Measurements from ENCODE around the gene TMEM44. TPM values are rescaled to one million over a fixed set of nuclear protein-coding genes. Genes with fewer than 3 reads are reported as not detected.
A peak's percentile ranks its signal among the peaks of the same experiment; 100 is the strongest.

Gene TMEM44
- total and polyA plus RNA-seq, 2 donors (not counting 1 experiment from before 2014, with no cell fraction given) = 11.0 to 14.9 TPM

- H3K36me3 ChIP-seq (ENCODE audit: control insufficient read depth, insufficient read depth, low read length) = peaks cover 8% of the 10 kb centered on the region
- no peak overlapping the region for H2AFZ ChIP-seq (ENCODE audit: low read length)
- H3K9me3 ChIP-seq (ENCODE audit: control insufficient read depth, insufficient read depth, low read depth, low read length) = no peaks in the 10 kb centered on the region
- peak overlapping the region; percentile 99 for H3K27ac ChIP-seq (ENCODE audit: insufficient read depth, low read length)
- H3K9ac ChIP-seq (ENCODE audit: insufficient read depth, low read length) = peak overlapping the region; percentile 97
- peaks cover 9% of the 10 kb centered on the region for H3K79me2 ChIP-seq (ENCODE audit: control insufficient read depth, insufficient read depth, low read length)
- H3K4me2 ChIP-seq (ENCODE audit: extremely low read depth, insufficient read depth, low read length) = peak overlapping the region; percentile 99
- no peak for TF ChIP-seq EZH2 (IDR thresholded peaks at IDR 0.05; ENCODE audit: low read length, missing control alignments)
- TF ChIP-seq, protein P1, sequence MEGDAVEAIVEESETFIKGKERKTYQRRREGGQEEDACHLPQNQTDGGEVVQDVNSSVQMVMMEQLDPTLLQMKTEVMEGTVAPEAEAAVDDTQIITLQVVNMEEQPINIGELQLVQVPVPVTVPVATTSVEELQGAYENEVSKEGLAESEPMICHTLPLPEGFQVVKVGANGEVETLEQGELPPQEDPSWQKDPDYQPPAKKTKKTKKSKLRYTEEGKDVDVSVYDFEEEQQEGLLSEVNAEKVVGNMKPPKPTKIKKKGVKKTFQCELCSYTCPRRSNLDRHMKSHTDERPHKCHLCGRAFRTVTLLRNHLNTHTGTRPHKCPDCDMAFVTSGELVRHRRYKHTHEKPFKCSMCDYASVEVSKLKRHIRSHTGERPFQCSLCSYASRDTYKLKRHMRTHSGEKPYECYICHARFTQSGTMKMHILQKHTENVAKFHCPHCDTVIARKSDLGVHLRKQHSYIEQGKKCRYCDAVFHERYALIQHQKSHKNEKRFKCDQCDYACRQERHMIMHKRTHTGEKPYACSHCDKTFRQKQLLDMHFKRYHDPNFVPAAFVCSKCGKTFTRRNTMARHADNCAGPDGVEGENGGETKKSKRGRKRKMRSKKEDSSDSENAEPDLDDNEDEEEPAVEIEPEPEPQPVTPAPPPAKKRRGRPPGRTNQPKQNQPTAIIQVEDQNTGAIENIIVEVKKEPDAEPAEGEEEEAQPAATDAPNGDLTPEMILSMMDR (conservative IDR thresholded peaks at IDR 0.05 in 1 of 2, IDR thresholded peaks at IDR 0.05 in 1 of 2; ENCODE audit: low read depth in 1 of 2, low read length in 2 of 2) = no peak
- H4K20me1 ChIP-seq (ENCODE audit: control insufficient read depth, extremely low read depth, insufficient read depth, low read length) = no peaks in the 10 kb centered on the region
- no peaks in the 10 kb centered on the region for H3K27me3 ChIP-seq (ENCODE audit: control insufficient read depth, insufficient read depth, low read length)
- H3K4me1 ChIP-seq (ENCODE audit: control insufficient read depth, extremely low read depth, insufficient read depth, low read length) = peaks cover 18% of the 10 kb centered on the region
- no peak for DNase-seq (ENCODE audit: low read depth in 2 of 2)
- H3K4me3 ChIP-seq (replicated peaks in 1 of 4; ENCODE audit: control extremely low read depth in 1 of 4, insufficient read depth in 1 of 4, low read depth in 3 of 4, low read length in 4 of 4) = peak overlapping the region; percentile 91 to 98 (median 93)
These were observed 48.9 kb downstream of the TMEM44 start for GRCh38 chr3:194584320-194584776.

DNA sequence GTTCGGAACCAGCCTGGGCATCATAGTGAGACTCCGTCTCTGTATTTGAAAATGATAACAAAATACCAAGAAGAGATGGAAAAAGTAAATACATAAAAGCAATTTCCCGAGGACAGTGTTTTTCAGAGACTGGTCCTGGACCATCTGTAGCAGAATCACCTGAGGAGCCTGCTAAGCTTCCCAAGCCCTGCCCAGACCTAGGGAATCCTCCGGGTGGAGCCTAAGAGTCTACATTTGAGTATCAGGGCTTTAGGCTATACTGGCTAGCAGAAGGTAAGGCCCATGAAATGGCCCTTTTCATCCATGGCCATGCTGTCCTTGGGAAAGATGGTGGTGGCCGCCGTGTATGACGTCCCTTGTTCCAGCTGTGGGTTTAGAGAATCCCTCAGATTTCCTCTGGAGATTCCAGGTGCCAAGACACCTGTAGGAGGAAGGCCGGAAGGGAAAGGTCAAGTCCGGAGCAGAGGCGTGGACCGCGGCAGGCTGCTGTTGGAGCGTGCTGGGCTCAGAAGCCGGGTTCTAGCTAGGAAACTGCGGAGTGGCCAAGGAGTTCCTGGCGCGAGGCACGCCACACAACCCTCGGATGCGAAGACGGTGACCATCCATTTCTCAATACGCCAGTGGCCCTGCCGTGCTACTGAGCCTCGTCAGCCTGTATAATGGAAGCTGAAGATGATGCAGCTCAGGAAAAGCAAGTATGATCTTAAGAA lies 50.9 kb downstream of the TMEM44 start:
- H3K4me2 ChIP-seq (ENCODE audit: extremely low read depth, insufficient read depth, low read length) = no peak overlapping the region
- peaks cover 1% of the 10 kb centered on the region for H3K36me3 ChIP-seq (ENCODE audit: control insufficient read depth, insufficient read depth, low read length)
- no peak overlapping the region for H3K9ac ChIP-seq (ENCODE audit: insufficient read depth, low read length)
- H3K27me3 ChIP-seq (ENCODE audit: control insufficient read depth, insufficient read depth, low read length) = no peaks in the 10 kb centered on the region
- no peaks in the 10 kb centered on the region for H4K20me1 ChIP-seq (ENCODE audit: control insufficient read depth, extremely low read depth, insufficient read depth, low read length)
- no peak for DNase-seq (ENCODE audit: low read depth in 2 of 2)
- no peak overlapping the region for H2AFZ ChIP-seq (ENCODE audit: low read length)
- no peaks in the 10 kb centered on the region for H3K9me3 ChIP-seq (ENCODE audit: control insufficient read depth, insufficient read depth, low read depth, low read length)
- H3K27ac ChIP-seq (ENCODE audit: insufficient read depth, low read length) = no peak overlapping the region
- H3K4me3 ChIP-seq (replicated peaks in 1 of 4; ENCODE audit: control extremely low read depth in 1 of 4, insufficient read depth in 1 of 4, low read depth in 3 of 4, low read length in 4 of 4) = no peak overlapping the region
- peaks cover 19% of the 10 kb centered on the region for H3K4me1 ChIP-seq (ENCODE audit: control insufficient read depth, extremely low read depth, insufficient read depth, low read length)
- TF ChIP-seq, protein P1 (conservative IDR thresholded peaks at IDR 0.05 in 1 of 2, IDR thresholded peaks at IDR 0.05 in 1 of 2; ENCODE audit: low read depth in 1 of 2, low read length in 2 of 2) = no peak
- TF ChIP-seq EZH2 (IDR thresholded peaks at IDR 0.05; ENCODE audit: low read length, missing control alignments) = no peak
- H3K79me2 ChIP-seq (ENCODE audit: control insufficient read depth, insufficient read depth, low read length) = peaks cover 9% of the 10 kb centered on the region

GRCh38 chr3:194579091-194579606 lies 54.1 kb downstream of the TMEM44 start:
- Histone ChIP-seq H3K4me2 (ENCODE audit: extremely low read depth, insufficient read depth, low read length) (no peak overlapping the region), H3K79me2 (ENCODE audit: control insufficient read depth, insufficient read depth, low read length) (peaks cover 3% of the 10 kb centered on the region), H3K9ac (ENCODE audit: insufficient read depth, low read length) (no peak overlapping the region), H3K36me3 (ENCODE audit: control insufficient read depth, insufficient read depth, low read length) (no peaks in the 10 kb centered on the region), H2AFZ (ENCODE audit: low read length) (no peak overlapping the region), H3K27ac (ENCODE audit: insufficient read depth, low read length) (peak overlapping the region; percentile 9), H3K9me3 (ENCODE audit: control insufficient read depth, insufficient read depth, low read depth, low read length) (no peaks in the 10 kb centered on the region), H3K4me1 (ENCODE audit: control insufficient read depth, extremely low read depth, insufficient read depth, low read length) (peaks cover 20% of the 10 kb centered on the region), H4K20me1 (ENCODE audit: control insufficient read depth, extremely low read depth, insufficient read depth, low read length) (no peaks in the 10 kb centered on the region), H3K27me3 (ENCODE audit: control insufficient read depth, insufficient read depth, low read length) (no peaks in the 10 kb centered on the region), H3K4me3 (replicated peaks in 1 of 4; ENCODE audit: control extremely low read depth in 1 of 4, insufficient read depth in 1 of 4, low read depth in 3 of 4, low read length in 4 of 4) (no peak overlapping the region)
- DNase-seq (ENCODE audit: low read depth in 2 of 2) = peak in 1 of 2 donors; percentile 95
- TF ChIP-seq, protein P1 (conservative IDR thresholded peaks at IDR 0.05 in 1 of 2, IDR thresholded peaks at IDR 0.05 in 1 of 2; ENCODE audit: low read depth in 1 of 2, low read length in 2 of 2) = no peak
- TF ChIP-seq EZH2 (IDR thresholded peaks at IDR 0.05; ENCODE audit: low read length, missing control alignments) = no peak

All from fibroblast of lung (primary cell).